Thyroid gland (tissue), 4 donors: Measurements from ENCODE around the gene HDAC9. TPM values are rescaled to one million over a fixed set of nuclear protein-coding genes. Genes with fewer than 3 reads are reported as not detected.

Experiments
- DNase-seq, 2 donors: peaks; one replicate each; pipeline ENCODE4 v3.0.0-alpha.2; 2019
- H3K27ac ChIP-seq, 3 donors: fragments of 200-600 bp; sonication (generic); 1 replicate in 2 of 3; 2 replicates in 1 of 3; pipeline ENCODE4 v1.5.1; 2016 to 2019; ENCODE audit warnings: mild to moderate bottlenecking in 1 of 3, moderate library complexity in 1 of 3
- H3K27me3 ChIP-seq: fragments of 200-600 bp; sonication (generic); one replicate; pipeline ENCODE4 v1.5.1; 2019
- H3K36me3 ChIP-seq, 2 donors: fragments of 200-600 bp; sonication (generic); one replicate each; pipeline ENCODE4 v1.5.1; 2016 to 2019
- H3K4me1 ChIP-seq, 2 donors: fragments of 200-600 bp; sonication (generic); one replicate each; pipeline ENCODE4 v1.5.1; 2017 to 2019
- H3K4me3 ChIP-seq, 3 donors: fragments of 200-600 bp; sonication (generic); replicated peaks in 1 of 3; 1 replicate in 2 of 3; 2 replicates in 1 of 3; pipeline ENCODE4 v1.5.1; 2016; ENCODE audit warnings: mild to moderate bottlenecking in 1 of 3
- H3K9me3 ChIP-seq: fragments of 200-600 bp; sonication (generic); one replicate; pipeline ENCODE4 v1.5.1; 2017
- POLR2A ChIP-seq, 2 donors: fragments of 450-650 bp; IDR thresholded peaks; one replicate each; pipeline ENCODE4 v1.6.1; 2017; ENCODE audit warnings: antibody characterized with exemption in 2 of 2, mild to moderate bottlenecking in 2 of 2, moderate library complexity in 1 of 2
- WGBS, 2 donors: methylation state at CpG; one replicate each; pipeline ENCODE4 v1.1.5; 2017; 5-methylcytosine and 5-hydroxymethylcytosine counted together
- intact Hi-C: fragments of 100-400 bp; cut with DNase I; formaldehyde crosslinking; loops from one replicate; pipeline ENCODE4 v1.15.1; 2023
- total RNA-seq, 4 donors: library from RNA; depleted of rRNA; stranded (reverse); fragments of >200 nt; gene quantifications; one replicate each; pipeline ENCODE4 v1.2.3, GENCODE V29; 2016
- TF ChIP-seq, protein P1 (sequence below), 6 experiments: fragments of 200-600 bp in 3 of 6; fragments of 450-650 bp in 3 of 6; sonication (generic) in 3 of 6; IDR thresholded peaks; one replicate each; pipeline ENCODE4 v1.5.1; 2016 to 2019; ENCODE audit warnings: antibody characterized with exemption in 6 of 6, mild to moderate bottlenecking in 2 of 6, inconsistent platforms in 1 of 6, moderate library complexity in 1 of 6

HDAC9 gene
- total RNA-seq, 4 donors from 2014 or later: 5.4 to 28.2 (median 7.2) TPM

DNA sequence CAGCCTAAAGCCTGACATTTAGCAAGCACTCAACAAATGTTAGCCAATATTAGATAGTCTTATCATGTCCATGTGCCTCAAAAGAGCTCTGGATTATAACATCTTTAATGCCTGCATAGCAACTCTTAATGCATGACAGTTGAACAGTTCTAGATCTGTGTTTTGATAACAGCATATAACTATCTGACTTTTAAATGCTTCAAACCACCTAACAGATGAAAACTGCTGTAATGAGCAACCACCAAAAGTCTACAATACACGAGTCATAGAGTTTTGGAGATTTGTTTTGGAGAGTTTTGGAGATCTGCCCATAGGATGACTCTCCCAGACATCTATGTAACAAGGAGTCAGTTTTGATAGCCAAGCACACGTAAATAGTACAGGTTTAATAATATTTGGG, 394.6 kb downstream of the HDAC9 start:
- peaks cover 14 to 26% of the 10 kb centered on the region in 2 donors for H3K4me1 ChIP-seq
- TF ChIP-seq POLR2A (IDR thresholded peaks at IDR 0.05): no peak
- TF ChIP-seq, protein P1, sequence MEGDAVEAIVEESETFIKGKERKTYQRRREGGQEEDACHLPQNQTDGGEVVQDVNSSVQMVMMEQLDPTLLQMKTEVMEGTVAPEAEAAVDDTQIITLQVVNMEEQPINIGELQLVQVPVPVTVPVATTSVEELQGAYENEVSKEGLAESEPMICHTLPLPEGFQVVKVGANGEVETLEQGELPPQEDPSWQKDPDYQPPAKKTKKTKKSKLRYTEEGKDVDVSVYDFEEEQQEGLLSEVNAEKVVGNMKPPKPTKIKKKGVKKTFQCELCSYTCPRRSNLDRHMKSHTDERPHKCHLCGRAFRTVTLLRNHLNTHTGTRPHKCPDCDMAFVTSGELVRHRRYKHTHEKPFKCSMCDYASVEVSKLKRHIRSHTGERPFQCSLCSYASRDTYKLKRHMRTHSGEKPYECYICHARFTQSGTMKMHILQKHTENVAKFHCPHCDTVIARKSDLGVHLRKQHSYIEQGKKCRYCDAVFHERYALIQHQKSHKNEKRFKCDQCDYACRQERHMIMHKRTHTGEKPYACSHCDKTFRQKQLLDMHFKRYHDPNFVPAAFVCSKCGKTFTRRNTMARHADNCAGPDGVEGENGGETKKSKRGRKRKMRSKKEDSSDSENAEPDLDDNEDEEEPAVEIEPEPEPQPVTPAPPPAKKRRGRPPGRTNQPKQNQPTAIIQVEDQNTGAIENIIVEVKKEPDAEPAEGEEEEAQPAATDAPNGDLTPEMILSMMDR (IDR thresholded peaks at IDR 0.05): no peak
- whole genome bisulfite sequencing, 2 donors: 21 to 43% methylated on average over 2 of the region's 2 CpGs

DNA sequence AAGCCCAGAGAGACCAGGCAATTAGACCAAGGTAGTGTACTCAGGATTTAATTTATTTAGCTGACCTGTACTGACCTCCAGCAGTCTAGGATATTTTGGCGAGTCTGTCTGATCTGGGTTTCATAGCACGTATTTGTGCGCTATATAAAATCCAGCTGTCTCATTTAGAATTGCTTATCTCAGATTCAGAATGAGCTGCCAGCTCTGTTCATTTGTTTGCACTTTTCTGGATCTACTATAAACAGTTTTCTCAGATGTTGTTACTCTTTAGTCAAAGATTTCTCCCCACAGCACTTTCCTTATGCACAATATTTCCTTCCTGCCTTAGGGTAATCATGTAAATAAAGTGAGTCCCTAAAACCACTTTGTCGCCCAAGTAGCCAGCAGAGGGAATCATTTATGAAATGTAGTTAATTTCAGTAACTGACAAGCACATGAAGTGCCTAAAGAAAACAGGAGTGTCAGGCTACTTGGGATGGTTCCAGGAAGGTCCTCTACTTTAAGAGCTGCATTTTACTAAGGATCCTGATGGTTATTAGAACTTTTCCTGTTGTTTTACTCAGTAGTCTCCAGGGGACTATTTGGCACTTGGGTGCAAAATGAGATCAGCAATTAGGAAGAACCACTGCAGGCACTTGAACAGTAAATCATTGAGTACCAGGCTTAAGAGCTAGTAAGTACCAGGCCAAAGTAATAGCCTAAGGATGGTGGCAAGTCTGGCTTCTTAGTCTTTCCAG, 395.5 kb downstream of the HDAC9 start:
- peak overlapping the region in 2 of 3 donors; percentile 14 to 34 for H3K27ac ChIP-seq

More for the DNA sequence above, 394.6 kb downstream of the HDAC9 start:
- H3K4me3 ChIP-seq: no peak overlapping the region
- intact Hi-C loops: no loop called here
- no peaks in the 10 kb centered on the region for H3K9me3 ChIP-seq
- no peak overlapping the region for H3K27ac ChIP-seq
- no peaks in the 10 kb centered on the region for H3K36me3 ChIP-seq
- no peaks in the 10 kb centered on the region for H3K27me3 ChIP-seq
- no peak for DNase-seq

DNA sequence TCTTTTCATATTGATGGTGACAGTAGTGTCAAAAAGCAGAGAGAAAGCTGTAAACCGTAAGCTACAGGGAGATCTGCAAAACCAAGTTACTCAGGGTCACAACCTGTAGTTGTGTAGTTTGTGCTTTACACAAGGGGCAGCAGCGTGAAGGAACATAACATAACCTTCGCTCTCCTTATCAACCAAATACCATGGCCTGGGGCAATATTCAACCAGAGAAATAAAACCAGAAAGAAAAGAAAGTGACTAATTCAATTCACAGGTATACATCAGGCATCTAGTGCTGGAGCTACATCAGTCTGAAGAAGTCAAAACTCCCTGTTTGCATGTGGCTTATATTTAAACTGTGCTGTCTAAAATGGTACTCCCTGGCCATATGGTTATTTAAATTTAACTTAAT, 397.6 kb downstream of the HDAC9 start:
- no peaks in the 10 kb centered on the region for H3K9me3 ChIP-seq
- DNase-seq: no peak
- intact Hi-C loops: no loop called here
- no peak for TF ChIP-seq POLR2A (IDR thresholded peaks at IDR 0.05)
- TF ChIP-seq, protein P1 (IDR thresholded peaks at IDR 0.05): no peak
- no peaks in the 10 kb centered on the region for H3K27me3 ChIP-seq
- H3K27ac ChIP-seq: no peak overlapping the region
- no peaks in the 10 kb centered on the region for H3K36me3 ChIP-seq
- peaks cover 14 to 26% of the 10 kb centered on the region in 2 donors for H3K4me1 ChIP-seq
- WGBS, 2 donors: 95 to 98% methylated on average over 3 of the region's 3 CpGs
- H3K4me3 ChIP-seq: no peak overlapping the region

More for the DNA sequence above, 395.5 kb downstream of the HDAC9 start:
- TF ChIP-seq, protein P1 (IDR thresholded peaks at IDR 0.05): no peak
- no peak for TF ChIP-seq POLR2A (IDR thresholded peaks at IDR 0.05)
- intact Hi-C loops: no loop called here
- Histone ChIP-seq H3K27me3 (no peaks in the 10 kb centered on the region), H3K36me3 (no peaks in the 10 kb centered on the region), H3K4me3 (no peak overlapping the region), H3K4me1 (peaks cover 14 to 26% of the 10 kb centered on the region in 2 donors), H3K9me3 (no peaks in the 10 kb centered on the region)
- DNase-seq: peak; percentile 9 to 20
- WGBS, 2 donors: 18 to 34% methylated on average over 4 of the region's 4 CpGs

DNA sequence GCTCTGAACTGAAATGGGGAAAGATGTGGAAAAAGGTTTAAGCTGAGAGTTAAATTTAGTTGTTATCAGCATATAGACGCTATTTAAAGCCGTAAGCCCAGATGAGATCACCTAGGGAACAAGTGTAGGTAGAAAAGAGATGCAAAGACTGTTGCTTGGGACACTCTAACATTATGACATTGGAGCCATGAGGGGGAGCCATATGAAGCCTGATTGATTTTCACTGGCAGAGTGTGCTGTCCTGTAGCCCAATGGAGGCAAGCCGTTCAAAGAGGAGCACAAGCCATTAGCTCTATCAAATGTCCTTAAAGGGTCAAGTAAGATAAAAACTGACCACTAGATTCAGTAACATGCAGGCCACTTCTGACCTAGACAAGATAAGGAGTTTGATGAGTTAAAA, 398.6 kb downstream of the HDAC9 start:
- H3K27me3 ChIP-seq: no peaks in the 10 kb centered on the region
- H3K9me3 ChIP-seq: no peaks in the 10 kb centered on the region
- 94 to 96% methylated on average over 3 of the region's 3 CpGs for WGBS, 2 donors
- no peaks in the 10 kb centered on the region for H3K36me3 ChIP-seq
- H3K27ac ChIP-seq: no peak overlapping the region
- no peak overlapping the region for H3K4me3 ChIP-seq
- H3K4me1 ChIP-seq: peaks cover 14 to 25% of the 10 kb centered on the region in 2 donors
- intact Hi-C loops: no loop called here
- DNase-seq: no peak
- no peak for TF ChIP-seq POLR2A (IDR thresholded peaks at IDR 0.05)
- TF ChIP-seq, protein P1 (IDR thresholded peaks at IDR 0.05): no peak

DNA sequence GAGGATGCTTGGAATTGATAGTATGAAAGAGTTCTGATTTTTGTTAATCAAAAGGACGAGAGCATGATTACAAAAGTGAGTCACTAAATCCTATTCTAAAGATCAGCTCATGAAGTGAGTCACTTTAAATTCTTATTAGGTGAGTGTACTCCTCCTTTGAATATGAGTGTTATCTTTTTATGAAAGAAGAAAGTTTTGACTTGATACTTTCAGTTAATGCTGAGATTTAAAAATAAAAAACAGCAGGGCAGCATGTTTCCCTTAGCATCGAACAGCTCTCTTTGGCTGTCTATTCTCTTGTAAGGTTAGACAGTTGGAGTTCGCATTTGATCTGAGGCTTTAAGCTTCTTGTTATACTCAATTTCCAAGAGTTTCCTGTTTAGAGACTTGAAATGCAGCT, 399.9 kb downstream of the HDAC9 start:
- H3K27me3 ChIP-seq: no peaks in the 10 kb centered on the region
- TF ChIP-seq POLR2A (IDR thresholded peaks at IDR 0.05): no peak
- TF ChIP-seq, protein P1 (IDR thresholded peaks at IDR 0.05): no peak
- DNase-seq: no peak
- 88 to 90% methylated on average over 3 of the region's 3 CpGs for WGBS, 2 donors
- no peak overlapping the region for H3K27ac ChIP-seq
- intact Hi-C loops: no loop called here
- H3K4me3 ChIP-seq: no peak overlapping the region
- H3K36me3 ChIP-seq: no peaks in the 10 kb centered on the region
- H3K9me3 ChIP-seq: no peaks in the 10 kb centered on the region
- peaks cover 9 to 15% of the 10 kb centered on the region in 2 donors for H3K4me1 ChIP-seq
